HG03066 (cell line): ENCODE data around the gene GOLGA6A.
A peak's percentile ranks its signal among the peaks of the same experiment; 100 is the strongest.
"Not testable (repeated sequence)": the region's sequence is repeated elsewhere in the genome, so short reads cannot be mapped to it uniquely, and the experiment has no call there.

Experiments used
- ATAC-seq: cut with Tn5 transposase; IDR thresholded peaks from one replicate; pipeline ENCODE4 v1.9.1; 2021; ENCODE audit warnings: low read depth; ENCODE audit not compliant: unreplicated experiment

The GOLGA6A gene

GRCh38 chr15:74108111-74108510 lies 25.8 kb upstream of the GOLGA6A start:
- no peak for ATAC-seq

DNA sequence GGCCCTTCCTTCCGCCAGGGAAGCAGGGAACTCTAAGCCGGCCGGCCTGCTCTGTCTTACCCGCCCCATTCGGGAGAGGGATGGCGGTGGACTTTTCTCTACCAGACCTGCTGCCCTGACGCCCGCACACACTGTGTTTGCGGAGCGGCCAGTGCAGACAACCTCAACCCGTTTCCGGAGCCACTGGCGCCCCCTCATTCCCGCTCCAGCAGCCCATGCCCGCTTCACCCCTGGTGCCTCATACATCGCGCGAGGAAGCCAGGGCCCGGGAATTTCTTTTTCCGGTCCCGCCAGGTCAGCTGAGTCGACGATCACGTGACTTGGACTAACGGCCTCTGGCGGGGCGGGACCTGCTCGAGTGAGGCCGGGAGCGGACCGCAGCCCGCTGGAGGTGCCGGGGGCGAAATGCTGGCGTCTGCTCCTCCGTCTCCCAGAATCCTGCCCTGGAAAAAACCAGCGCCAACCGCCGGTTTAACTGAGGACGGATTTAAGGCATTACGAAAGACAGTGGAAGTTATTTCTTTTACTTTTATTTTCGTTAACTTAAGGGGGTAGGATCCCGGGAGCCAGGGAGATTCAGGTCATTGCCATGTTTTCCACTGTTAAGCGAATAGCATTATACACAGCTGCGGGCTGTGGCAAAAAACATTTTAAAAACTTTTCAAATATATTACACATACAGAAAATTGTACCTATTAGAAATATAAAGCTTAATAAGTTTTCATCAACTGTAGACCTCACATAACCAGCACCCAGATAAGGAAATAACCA lies 17.8 kb upstream of the GOLGA6A start:
- peak; percentile 70 for ATAC-seq

GRCh38 chr15:74096753-74097474 lies 14.6 kb upstream of the GOLGA6A start:
- ATAC-seq = not testable (repeated sequence)

DNA sequence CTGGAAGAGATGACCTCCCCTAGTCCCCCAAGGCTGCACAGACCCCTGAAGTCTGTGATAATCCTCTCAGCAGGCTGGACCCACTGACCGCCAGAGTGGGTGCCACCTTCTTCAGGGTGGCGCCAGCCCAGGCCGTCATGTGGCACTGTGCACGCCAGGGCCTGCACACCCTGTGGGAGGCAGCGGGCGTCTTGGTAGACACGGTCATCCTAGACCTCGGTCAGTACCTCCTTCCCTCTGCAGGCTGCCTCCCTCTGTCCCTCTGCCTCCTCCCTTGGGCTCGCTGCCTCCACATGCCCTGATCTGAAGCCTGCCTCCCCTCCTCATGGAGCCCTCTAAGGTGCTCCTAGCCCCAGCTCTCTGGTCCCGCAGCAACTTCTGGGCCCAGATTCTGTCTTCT lies 13.3 kb upstream of the GOLGA6A start:
- ATAC-seq = not testable (repeated sequence)

- not testable (repeated sequence) for ATAC-seq
Observed at GRCh38 chr15:74094567-74094966, 12.2 kb upstream of the GOLGA6A start.

DNA sequence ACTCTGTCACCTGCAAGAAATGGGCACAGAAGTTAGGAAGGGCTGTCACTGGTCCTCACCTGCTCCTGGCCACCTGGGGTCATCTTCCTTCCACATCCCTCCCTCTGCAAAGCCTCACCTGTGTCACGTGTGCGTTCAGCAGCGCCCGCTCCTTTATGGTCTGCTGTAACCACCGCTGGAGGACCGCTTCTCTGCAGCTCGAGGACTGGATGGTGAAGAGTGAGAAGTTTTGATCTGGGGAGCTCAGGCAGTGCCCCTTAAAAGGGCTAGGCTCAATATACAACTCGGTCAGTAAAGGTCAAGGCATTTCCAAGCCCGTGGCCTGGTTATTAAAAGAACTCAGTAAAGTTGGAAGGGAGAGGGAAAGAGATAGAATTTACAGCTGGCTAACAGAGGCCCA lies 6.6 kb downstream of the GOLGA6A start:
- ATAC-seq = not testable (repeated sequence)

DNA sequence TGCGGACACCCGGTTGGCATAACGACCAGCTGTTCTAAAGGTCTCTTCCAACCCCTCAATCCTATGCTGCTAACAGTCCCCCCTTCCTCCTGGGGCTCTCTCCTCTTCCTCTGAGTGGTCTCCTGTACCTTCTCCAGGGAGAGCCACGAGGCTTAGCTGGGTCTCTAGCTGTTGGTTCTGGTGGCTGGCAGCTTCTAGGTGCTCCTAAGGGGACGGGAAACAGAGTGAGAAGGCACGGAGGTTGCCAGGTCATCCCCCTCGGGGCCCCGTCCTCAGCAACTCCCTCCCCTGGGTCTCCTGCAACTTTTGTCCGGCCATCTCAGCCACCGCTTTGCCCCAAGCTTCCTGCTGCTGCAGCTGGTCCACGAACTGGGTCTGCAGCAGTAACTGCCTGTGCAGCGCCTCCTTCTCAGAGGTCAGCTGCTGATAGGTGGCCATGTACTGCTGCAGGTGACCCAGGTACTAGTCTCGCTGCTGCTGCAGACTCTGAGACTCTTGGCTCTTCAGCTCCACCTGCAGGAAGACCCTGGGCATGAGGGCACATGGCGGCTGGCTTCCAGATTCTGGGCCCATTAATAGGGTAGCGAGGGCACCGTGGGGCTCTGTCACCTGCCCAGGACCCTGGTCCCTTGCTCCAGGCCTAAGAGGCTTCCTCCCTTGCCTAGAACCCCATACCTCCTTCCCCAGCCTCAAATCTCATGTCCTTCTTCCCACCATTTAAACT lies 9.6 kb downstream of the GOLGA6A start:
- not testable (repeated sequence) for ATAC-seq

DNA sequence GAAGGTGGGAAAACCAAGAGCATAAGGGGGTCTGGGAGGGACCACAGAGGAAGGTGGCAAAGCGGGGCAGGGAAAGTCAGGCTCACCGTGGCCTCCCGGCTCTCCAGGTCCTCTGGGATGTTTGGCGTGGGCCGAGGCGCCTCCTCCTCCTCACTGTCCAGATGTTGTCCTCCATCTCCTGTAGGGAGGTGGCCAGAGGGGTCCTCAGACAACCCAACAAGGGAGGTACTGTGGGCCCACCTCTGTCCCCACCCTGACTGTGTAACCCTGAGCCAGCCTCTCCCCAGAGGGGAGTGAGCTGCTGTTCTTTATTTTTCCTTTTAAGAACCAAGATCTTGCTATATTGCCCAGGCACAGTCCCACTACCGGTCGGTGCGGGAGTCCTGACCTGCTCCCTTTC lies 10.2 kb downstream of the GOLGA6A start:
- not testable (repeated sequence) for ATAC-seq

DNA sequence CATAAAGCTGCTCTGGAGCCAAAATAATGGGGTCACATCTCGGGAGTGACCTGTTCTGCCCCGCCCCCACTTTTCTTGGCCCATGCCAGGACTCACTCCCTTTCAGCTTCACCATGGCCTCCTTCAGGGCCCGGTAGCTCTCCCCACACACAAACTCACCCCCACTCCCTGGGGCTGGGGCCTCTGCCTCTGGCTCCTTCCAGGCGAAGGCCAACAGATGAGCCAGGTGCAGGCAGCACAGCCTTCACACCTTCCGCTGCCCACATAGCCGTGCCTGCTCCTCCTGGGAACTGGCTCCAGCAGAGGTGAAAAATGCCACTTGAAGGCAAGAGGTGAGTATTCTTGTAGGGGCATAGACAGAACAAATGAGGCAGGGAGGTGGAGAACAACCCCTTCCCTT lies 10.7 kb downstream of the GOLGA6A start:
- not testable (repeated sequence) for ATAC-seq

- not testable (repeated sequence) for ATAC-seq
Observed at GRCh38 chr15:74065684-74066411, 16.5 kb downstream of the GOLGA6A start.

- ATAC-seq = not testable (repeated sequence)
Observed at GRCh38 chr15:74064822-74065221, 17.5 kb downstream of the GOLGA6A start.

- ATAC-seq = not testable (repeated sequence)
Observed at GRCh38 chr15:74064183-74064582, 18.2 kb downstream of the GOLGA6A start.

- ATAC-seq = not testable (repeated sequence)
Observed at GRCh38 chr15:74063425-74064146, 18.8 kb downstream of the GOLGA6A start.

GRCh38 chr15:74062671-74063070 lies 19.7 kb downstream of the GOLGA6A start:
- ATAC-seq = no peak

GRCh38 chr15:74062236-74062635 lies 20.1 kb downstream of the GOLGA6A start:
- no peak for ATAC-seq

- ATAC-seq = no peak
Observed at GRCh38 chr15:74060251-74060650, 22.1 kb downstream of the GOLGA6A start.

GRCh38 chr15:74059050-74059833 lies 23.1 kb downstream of the GOLGA6A start:
- not testable (repeated sequence) for ATAC-seq

DNA sequence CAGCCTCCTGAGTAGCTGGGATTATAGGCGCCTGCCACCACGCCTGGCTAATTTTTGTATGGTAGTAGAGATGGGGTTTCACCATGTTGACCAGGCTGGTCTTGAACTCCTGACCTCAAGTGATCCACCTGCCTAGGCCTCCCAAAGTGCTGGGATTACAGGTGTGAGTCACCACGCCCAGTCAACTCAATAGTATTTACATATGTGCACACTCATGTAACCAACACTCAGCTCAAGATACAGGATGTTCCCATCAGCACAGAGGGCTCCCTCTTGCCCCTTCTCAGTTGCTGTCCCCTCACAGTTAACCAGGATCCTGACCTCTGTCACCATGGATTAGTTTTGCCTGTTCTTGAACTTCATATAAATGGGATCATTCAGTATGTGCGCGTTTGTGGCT lies 26.0 kb downstream of the GOLGA6A start:
- not testable (repeated sequence) for ATAC-seq

DNA sequence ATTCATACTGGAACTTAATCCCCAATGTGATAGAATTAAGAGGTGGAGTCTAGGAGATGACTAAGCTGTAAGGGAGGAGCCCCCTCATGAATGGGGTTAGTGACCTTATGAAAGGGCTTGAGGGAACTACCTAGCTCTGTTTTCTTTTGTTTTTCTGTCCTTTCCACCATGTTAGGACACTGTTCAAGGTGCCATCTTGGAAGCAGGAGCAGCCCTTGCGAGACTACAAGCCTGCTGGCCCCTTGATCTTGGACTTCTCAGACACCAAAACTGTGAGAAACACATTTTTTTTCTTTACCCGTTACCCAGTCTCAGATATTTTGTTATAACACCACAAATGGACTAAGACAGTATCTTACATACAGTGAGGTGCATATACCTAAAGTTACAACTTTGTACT lies 26.5 kb downstream of the GOLGA6A start:
- no peak for ATAC-seq
